MCF 10A (cell line): Measurements from ENCODE around the gene SPINK6. TPM values are rescaled to one million over a fixed set of nuclear protein-coding genes. Genes with fewer than 3 reads are reported as not detected.

ENCODE experiments used
- BruUV-seq: library from RNA; stranded (reverse); fragments of 400-500 nt; replicated peaks from 2 replicates; lab custom pipeline; 2021; lab: Mats Ljungman, UMichigan
- CTCF ChIA-PET: fragments of 300-600 bp; sonication (Branson Sonifier 250); formaldehyde crosslinking; extraction: SDS; loops from one replicate; lab custom pipeline; 2021; ENCODE audit warnings: antibody characterized with exemption, inconsistent platforms; lab: Yijun Ruan, JAX
- POLR2A ChIA-PET: fragments of 300-600, 350-650 bp; sonication (Branson Sonifier 250); formaldehyde crosslinking; extraction: SDS; loops from one replicate; lab custom pipeline; 2020; ENCODE audit warnings: antibody characterized with exemption, inconsistent platforms; lab: Yijun Ruan, JAX
- DNase-seq: peaks from one replicate; pipeline ENCODE4 v3.0.0-alpha.2; 2018; ENCODE audit not compliant: unreplicated experiment
- H3K27ac Mint-ChIP-seq: one replicate; pipeline ENCODE4 v1.8.0; 2022; ENCODE audit warnings: mild to moderate bottlenecking, low read depth, mixed read lengths; ENCODE audit not compliant: unreplicated experiment
- H3K27me3 Mint-ChIP-seq: one replicate; pipeline ENCODE4 v1.8.0; 2022; ENCODE audit warnings: mixed read lengths; ENCODE audit not compliant: insufficient read depth, unreplicated experiment
- H3K36me3 Mint-ChIP-seq: one replicate; pipeline ENCODE4 v1.8.0; 2022; ENCODE audit warnings: mild to moderate bottlenecking, moderate library complexity, mixed read lengths; ENCODE audit not compliant: insufficient read depth, unreplicated experiment
- H3K4me1 Mint-ChIP-seq: one replicate; pipeline ENCODE4 v1.8.0; 2022; ENCODE audit warnings: mixed read lengths; ENCODE audit not compliant: insufficient read depth, unreplicated experiment
- H3K4me3 Mint-ChIP-seq: one replicate; pipeline ENCODE4 v1.8.0; 2022; ENCODE audit warnings: mild to moderate bottlenecking, moderate library complexity, mixed read lengths; ENCODE audit not compliant: unreplicated experiment
- H3K9me3 Mint-ChIP-seq: one replicate; pipeline ENCODE4 v1.8.0; 2022; ENCODE audit warnings: mixed read lengths; ENCODE audit not compliant: unreplicated experiment
- intact Hi-C: fragments of 100-400 bp; cut with micrococcal nuclease; formaldehyde crosslinking; loops from 2 replicates; pipeline ENCODE4 v1.14.1; 2022
- total RNA-seq: library from RNA; stranded (reverse); gene quantifications from 2 replicates; pipeline ENCODE4 v1.2.3, GENCODE V29; 2022
- TF ChIP-seq, protein P1 (sequence below): fragments of 200-600 bp; IDR thresholded peaks from one replicate; pipeline ENCODE4 v1.8.0; 2022; ENCODE audit warnings: antibody characterized with exemption, mild to moderate bottlenecking; ENCODE audit not compliant: unreplicated experiment

SPINK6 gene
- total RNA-seq, 1 experiment from 2014 or later = 1.9 TPM

- no peaks in the 10 kb centered on the region for H3K36me3 Mint-ChIP-seq
- BruUV-seq = no TSS peak
- TF ChIP-seq, protein P1, sequence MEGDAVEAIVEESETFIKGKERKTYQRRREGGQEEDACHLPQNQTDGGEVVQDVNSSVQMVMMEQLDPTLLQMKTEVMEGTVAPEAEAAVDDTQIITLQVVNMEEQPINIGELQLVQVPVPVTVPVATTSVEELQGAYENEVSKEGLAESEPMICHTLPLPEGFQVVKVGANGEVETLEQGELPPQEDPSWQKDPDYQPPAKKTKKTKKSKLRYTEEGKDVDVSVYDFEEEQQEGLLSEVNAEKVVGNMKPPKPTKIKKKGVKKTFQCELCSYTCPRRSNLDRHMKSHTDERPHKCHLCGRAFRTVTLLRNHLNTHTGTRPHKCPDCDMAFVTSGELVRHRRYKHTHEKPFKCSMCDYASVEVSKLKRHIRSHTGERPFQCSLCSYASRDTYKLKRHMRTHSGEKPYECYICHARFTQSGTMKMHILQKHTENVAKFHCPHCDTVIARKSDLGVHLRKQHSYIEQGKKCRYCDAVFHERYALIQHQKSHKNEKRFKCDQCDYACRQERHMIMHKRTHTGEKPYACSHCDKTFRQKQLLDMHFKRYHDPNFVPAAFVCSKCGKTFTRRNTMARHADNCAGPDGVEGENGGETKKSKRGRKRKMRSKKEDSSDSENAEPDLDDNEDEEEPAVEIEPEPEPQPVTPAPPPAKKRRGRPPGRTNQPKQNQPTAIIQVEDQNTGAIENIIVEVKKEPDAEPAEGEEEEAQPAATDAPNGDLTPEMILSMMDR = no peak
- ChIA-PET CTCF (interaction anchor here (0.5 to 2.8 kb wide), 3 partner anchors 13 to 562 kb away, joined by 3 to 12 read pairs (median 6); no protein-coding TSS in a partner anchor), POLR2A (no interaction called here)
- no peaks in the 10 kb centered on the region for H3K9me3 Mint-ChIP-seq
- no peak for DNase-seq
- no peak overlapping the region for H3K4me3 Mint-ChIP-seq
- intact Hi-C loops = no loop called here
- no peak overlapping the region for H3K27ac Mint-ChIP-seq
- H3K4me1 Mint-ChIP-seq = no peaks in the 10 kb centered on the region
- H3K27me3 Mint-ChIP-seq = no peaks in the 10 kb centered on the region
Measured at GRCh38 chr5:148166550-148167283, 36.1 kb upstream of the SPINK6 start.

DNA sequence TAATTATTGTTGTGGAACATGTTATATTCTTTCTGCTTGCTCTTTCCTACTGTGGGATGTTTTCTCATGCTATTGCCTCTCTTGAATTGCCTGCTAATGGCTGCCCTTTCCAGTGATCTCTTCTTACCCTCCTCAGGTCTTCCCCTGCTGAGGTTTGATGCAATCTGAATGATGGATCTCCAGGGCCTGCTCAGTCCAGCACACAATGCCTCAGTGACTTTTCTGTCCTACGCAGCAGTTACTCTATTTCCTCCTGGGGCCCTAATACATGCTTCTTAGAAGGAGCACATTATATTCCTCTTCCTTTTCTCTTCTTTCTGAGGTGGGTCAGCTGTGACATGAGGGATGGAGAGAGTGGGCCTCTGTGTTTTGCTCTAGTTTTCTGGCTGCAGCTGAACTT is 34.6 kb upstream of the SPINK6 start, which contains the start of gene SPINK14:
Gene SPINK14, plus strand, starts transcription at position 301 of the 400 bp plus-strand sequence. CDS start 1,187 bp downstream, outside the sequence.
- BruUV-seq = no TSS peak
- ChIA-PET POLR2A (no interaction called here), CTCF (interaction anchor here (0.6 to 0.8 kb wide), 3 partner anchors 207 to 771 kb away, joined by 3 read pairs; no protein-coding TSS in a partner anchor)
- no peaks in the 10 kb centered on the region for H3K36me3 Mint-ChIP-seq
- DNase-seq = no peak
- H3K27ac Mint-ChIP-seq = no peak within 1 kb of the TSS
- no peaks in the 10 kb centered on the region for H3K4me1 Mint-ChIP-seq
- H3K27me3 Mint-ChIP-seq = no peaks in the 10 kb centered on the region
- no peaks in the 10 kb centered on the region for H3K9me3 Mint-ChIP-seq
- TF ChIP-seq, protein P1 = no peak
- no peak within 1 kb of the TSS for H3K4me3 Mint-ChIP-seq
- intact Hi-C loops = no loop called here

DNA sequence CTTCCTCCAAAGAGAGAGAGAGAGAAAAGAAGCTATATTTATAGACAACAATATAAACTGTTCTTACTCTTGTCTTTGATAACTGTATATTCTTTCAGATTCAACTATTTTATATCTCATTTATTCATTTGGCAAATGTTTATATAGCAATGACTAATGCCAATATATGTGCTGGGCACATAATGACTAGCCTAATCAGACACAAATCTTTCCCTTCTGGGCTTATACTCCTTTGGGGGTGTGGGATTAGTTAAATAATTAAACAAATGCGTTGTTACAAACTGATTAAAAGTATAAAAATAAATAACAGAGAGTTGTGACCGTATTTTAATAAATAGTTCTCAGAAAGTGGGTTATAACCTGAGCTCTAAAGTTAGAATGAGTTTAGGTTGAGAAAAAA is 30.5 kb upstream of the SPINK6 start:
- H3K36me3 Mint-ChIP-seq = no peaks in the 10 kb centered on the region
- ChIA-PET CTCF (interaction anchor here (0.6 to 3.6 kb wide), 3 partner anchors 14 to 202 kb away, joined by 4 to 18 read pairs (median 7); no protein-coding TSS in a partner anchor), POLR2A (no interaction called here)
- BruUV-seq = no TSS peak
- H3K9me3 Mint-ChIP-seq = no peaks in the 10 kb centered on the region
- H3K4me1 Mint-ChIP-seq = no peaks in the 10 kb centered on the region
- intact Hi-C loops = no loop called here
- no peak overlapping the region for H3K27ac Mint-ChIP-seq
- no peak for DNase-seq
- peaks cover 6% of the 10 kb centered on the region for H3K27me3 Mint-ChIP-seq
- TF ChIP-seq, protein P1 = no peak
- H3K4me3 Mint-ChIP-seq = no peak overlapping the region

DNA sequence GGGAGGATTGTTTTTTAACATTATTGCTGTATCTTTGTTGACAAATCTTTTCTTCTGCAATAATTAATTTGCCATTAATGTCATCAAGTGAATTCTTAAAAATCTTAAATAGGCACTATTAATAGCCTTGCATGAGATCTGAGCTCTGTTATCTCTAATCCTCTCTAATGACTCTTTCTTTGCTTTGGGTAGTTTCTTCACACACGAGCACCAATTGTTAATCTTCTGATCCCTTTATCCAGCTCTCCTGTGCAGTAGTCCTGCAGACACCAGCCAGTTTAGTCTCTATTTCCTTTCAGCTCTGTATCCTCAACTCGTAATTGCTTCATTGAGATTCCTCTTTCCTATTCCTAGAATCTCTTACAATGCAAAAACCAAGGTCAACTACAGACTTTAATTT is 26.4 kb upstream of the SPINK6 start:
- no peak for DNase-seq
- intact Hi-C loops = no loop called here
- no peaks in the 10 kb centered on the region for H3K36me3 Mint-ChIP-seq
- no peak overlapping the region for H3K27ac Mint-ChIP-seq
- H3K27me3 Mint-ChIP-seq = peaks cover 7% of the 10 kb centered on the region
- H3K4me1 Mint-ChIP-seq = no peaks in the 10 kb centered on the region
- TF ChIP-seq, protein P1 = no peak
- H3K9me3 Mint-ChIP-seq = no peaks in the 10 kb centered on the region
- no peak overlapping the region for H3K4me3 Mint-ChIP-seq
- BruUV-seq = no TSS peak
- ChIA-PET CTCF (interaction anchor here (0.7 to 3.1 kb wide), 6 partner anchors 8 to 554 kb away, joined by 3 to 19 read pairs (median 4); no protein-coding TSS in a partner anchor), POLR2A (interaction anchor here (0.7 to 1.3 kb wide), 2 partner anchors 92 to 266 kb away, joined by 3 read pairs; partner anchors contain the start of gene SPINK13)
